OCI-LY1 (cell line): ENCODE data around the gene COQ9.
"Not testable (repeated sequence)": the region's sequence is repeated elsewhere in the genome, so short reads cannot be mapped to it uniquely, and the experiment has no call there.

Source experiments
- H2AFZ ChIP-seq: fragments of 200-600 bp; sonication (generic), shearing (Covaris generic); 2 replicates; pipeline ENCODE4 v1.6.0; 2014; ENCODE audit warnings: antibody characterized with exemption, mild to moderate bottlenecking, low read length
- H3F3A ChIP-seq: fragments of 200-600 bp; sonication (generic), shearing (Covaris generic); 2 replicates; pipeline ENCODE4 v1.6.0; 2014; ENCODE audit warnings: mild to moderate bottlenecking, antibody characterized with exemption, low read length, moderate library complexity; ENCODE audit not compliant: insufficient read depth
- H3K27ac ChIP-seq: fragments of 200-600 bp; sonication (generic); 2 replicates; pipeline ENCODE4 v1.5.1; 2014; ENCODE audit warnings: low read length, mixed run types, mild to moderate bottlenecking, low read depth; ENCODE audit not compliant: poor library complexity, severe bottlenecking
- H3K27me3 ChIP-seq: fragments of 200-600 bp; sonication (generic); 2 replicates; pipeline ENCODE4 v1.6.0; 2014; ENCODE audit warnings: antibody characterized with exemption, mild to moderate bottlenecking, low read length, moderate library complexity; ENCODE audit not compliant: insufficient read depth
- H3K36me3 ChIP-seq: fragments of 200-600 bp; sonication (generic); 2 replicates; pipeline ENCODE4 v1.6.1; 2014; ENCODE audit warnings: mild to moderate bottlenecking, antibody characterized with exemption, low read length, moderate library complexity, mixed read lengths; ENCODE audit not compliant: insufficient read depth
- H3K4me1 ChIP-seq: fragments of 200-600 bp; sonication (generic); 2 replicates; pipeline ENCODE4 v1.5.1; 2014; ENCODE audit warnings: mild to moderate bottlenecking, low read length, moderate library complexity; ENCODE audit not compliant: insufficient read depth, severe bottlenecking
- H3K4me2 ChIP-seq: fragments of 200-600 bp; sonication (generic), shearing (Covaris generic); 2 replicates; pipeline ENCODE4 v1.6.1; 2014; ENCODE audit warnings: low read length
- H3K4me3 ChIP-seq: fragments of 200-600 bp; sonication (generic); 2 replicates; pipeline ENCODE4 v1.5.1; 2014; ENCODE audit warnings: low read length, low read depth, mild to moderate bottlenecking, mixed read lengths; ENCODE audit not compliant: poor library complexity, severe bottlenecking
- H3K79me2 ChIP-seq: fragments of 200-600 bp; shearing (Covaris generic); 2 replicates; pipeline ENCODE4 v1.6.1; 2016; ENCODE audit warnings: mixed run types, low read length, mixed read lengths; ENCODE audit not compliant: insufficient read depth
- H3K9ac ChIP-seq: fragments of 200-600 bp; sonication (generic), shearing (Covaris generic); 2 replicates; pipeline ENCODE4 v1.6.1; 2014; ENCODE audit warnings: mild to moderate bottlenecking, low read length, mixed read lengths
- H3K9me2 ChIP-seq: fragments of 200-600 bp; sonication (generic), shearing (Covaris generic); 2 replicates; pipeline ENCODE4 v1.6.1; 2014; ENCODE audit warnings: low read depth, mild to moderate bottlenecking, low read length, mixed read lengths
- H3K9me3 ChIP-seq: fragments of 200-600 bp; shearing (Covaris generic); 2 replicates; pipeline ENCODE4 v1.6.1; 2014; ENCODE audit warnings: low read length, mixed read lengths
- H4K20me1 ChIP-seq: fragments of 200-600 bp; sonication (generic), shearing (Covaris generic); 2 replicates; pipeline ENCODE4 v1.6.0; 2016; ENCODE audit warnings: mild to moderate bottlenecking, low read length; ENCODE audit not compliant: insufficient read depth
- CTCF ChIP-seq: fragments of 200-600 bp; sonication (generic), shearing (Covaris generic); IDR thresholded peaks from 2 replicates; pipeline ENCODE4 v1.5.1; 2017; ENCODE audit warnings: mild to moderate bottlenecking, antibody characterized with exemption, low read length, moderate library complexity, mixed read lengths
- EZH2 ChIP-seq: fragments of 200-600 bp; sonication (generic), shearing (Covaris generic); IDR thresholded peaks from 2 replicates; pipeline ENCODE4 v1.8.0; 2017; ENCODE audit warnings: borderline replicate concordance, mixed run types, mild to moderate bottlenecking, antibody characterized with exemption, low read length, moderate library complexity, mixed read lengths

Gene COQ9

GRCh38 chr16:57497121-57497520 is 49.8 kb downstream of the COQ9 start:
- no peaks in the 10 kb centered on the region for H4K20me1 ChIP-seq
- no peak overlapping the region for H3K27ac ChIP-seq
- H3K4me3 ChIP-seq: no peak overlapping the region
- TF ChIP-seq CTCF: no peak
- TF ChIP-seq EZH2: no peak
- no peaks in the 10 kb centered on the region for H3K9me3 ChIP-seq
- no peaks in the 10 kb centered on the region for H3F3A ChIP-seq
- 0 out of 2 replicates have a peak, but pooled peaks cover 6% of the 10 kb centered on the region for H3K27me3 ChIP-seq
- H3K9me2 ChIP-seq: no peaks in the 10 kb centered on the region
- H3K4me2 ChIP-seq: no peak overlapping the region
- H3K36me3 ChIP-seq: no peaks in the 10 kb centered on the region
- H2AFZ ChIP-seq: no peak overlapping the region
- no peak overlapping the region for H3K9ac ChIP-seq
- no peaks in the 10 kb centered on the region for H3K79me2 ChIP-seq
- no peaks in the 10 kb centered on the region for H3K4me1 ChIP-seq

- Histone ChIP-seq H4K20me1 (no peaks in the 10 kb centered on the region), H3K4me3 (no peak overlapping the region), H3K27ac (no peak overlapping the region), H3K9me2 (no peaks in the 10 kb centered on the region), H3K9me3 (no peaks in the 10 kb centered on the region), H2AFZ (no peak overlapping the region), H3F3A (no peaks in the 10 kb centered on the region), H3K4me1 (no peaks in the 10 kb centered on the region), H3K27me3 (0 out of 2 replicates have a peak, but pooled peaks cover 6% of the 10 kb centered on the region), H3K9ac (no peak overlapping the region), H3K4me2 (no peak overlapping the region), H3K79me2 (no peaks in the 10 kb centered on the region), H3K36me3 (no peaks in the 10 kb centered on the region)
- no peak for TF ChIP-seq CTCF
- no peak for TF ChIP-seq EZH2
These were observed 50.8 kb downstream of the COQ9 start for GRCh38 chr16:57498031-57498430.

GRCh38 chr16:57499941-57500340 is 52.7 kb downstream of the COQ9 start:
- H4K20me1 ChIP-seq, H3K9me2 ChIP-seq, H3K27ac ChIP-seq, H2AFZ ChIP-seq, H3K9ac ChIP-seq, H3F3A ChIP-seq, H3K27me3 ChIP-seq, H3K4me2 ChIP-seq, H3K79me2 ChIP-seq, H3K36me3 ChIP-seq, H3K4me1 ChIP-seq, H3K9me3 ChIP-seq, H3K4me3 ChIP-seq: not testable (repeated sequence)

- H3K4me3 ChIP-seq: no peak overlapping the region
- no peaks in the 10 kb centered on the region for H3F3A ChIP-seq
- 0 out of 2 replicates have a peak, but pooled peaks cover 6% of the 10 kb centered on the region for H3K27me3 ChIP-seq
- no peak for TF ChIP-seq CTCF
- no peak for TF ChIP-seq EZH2
- H3K4me1 ChIP-seq: no peaks in the 10 kb centered on the region
- H3K9me3 ChIP-seq: no peaks in the 10 kb centered on the region
- no peak overlapping the region for H3K9ac ChIP-seq
- no peak overlapping the region for H3K27ac ChIP-seq
- no peaks in the 10 kb centered on the region for H3K36me3 ChIP-seq
- no peaks in the 10 kb centered on the region for H4K20me1 ChIP-seq
- no peaks in the 10 kb centered on the region for H3K9me2 ChIP-seq
- H2AFZ ChIP-seq: no peak overlapping the region
- H3K4me2 ChIP-seq: no peak overlapping the region
- no peaks in the 10 kb centered on the region for H3K79me2 ChIP-seq
These were observed 53.4 kb downstream of the COQ9 start for GRCh38 chr16:57500578-57501111.
